Fibroblast of lung (primary cell): Measurements from ENCODE around the gene SEMA6A. TPM values are rescaled to one million over a fixed set of nuclear protein-coding genes. Genes with fewer than 3 reads are reported as not detected.

Experiments used
- DNase-seq, 2 donors: peaks; one replicate each; pipeline versions ENCODE4 v3.0.0 to v3.0.0-alpha.2; 2010; ENCODE audit warnings: low read depth in 2 of 2
- H2AFZ ChIP-seq: 2 replicates; pipeline ENCODE4 v1.5.1; 2012; ENCODE audit warnings: low read length, control low read depth, inconsistent platforms
- H3K27ac ChIP-seq: 2 replicates; pipeline ENCODE4 v1.5.1; 2011; ENCODE audit warnings: low read length, control low read depth; ENCODE audit not compliant: insufficient read depth
- H3K27me3 ChIP-seq: 2 replicates; pipeline ENCODE4 v1.5.1; 2011; ENCODE audit warnings: mild to moderate bottlenecking, low read length; ENCODE audit not compliant: control insufficient read depth, insufficient read depth
- H3K36me3 ChIP-seq: 2 replicates; pipeline ENCODE4 v1.5.1; 2011; ENCODE audit warnings: low read length; ENCODE audit not compliant: control insufficient read depth, insufficient read depth
- H3K4me1 ChIP-seq: 2 replicates; pipeline ENCODE4 v1.5.1; 2011; ENCODE audit warnings: low read length; ENCODE audit not compliant: control insufficient read depth, insufficient read depth; ENCODE audit errors: extremely low read depth
- H3K4me2 ChIP-seq: 2 replicates; pipeline ENCODE4 v1.5.1; 2011; ENCODE audit warnings: low read length, control low read depth; ENCODE audit not compliant: insufficient read depth; ENCODE audit errors: extremely low read depth
- H3K4me3 ChIP-seq, 4 experiments: fragments of 200-600 bp in 1 of 4; sonication (generic) in 1 of 4; replicated peaks in 1 of 4; 2 replicates each; pipeline ENCODE4 v1.5.1; 2011 to 2016; ENCODE audit warnings: low read length in 4 of 4, low read depth in 3 of 4, mild to moderate bottlenecking in 3 of 4, control low read depth in 2 of 4, inconsistent platforms in 1 of 4, mixed read lengths in 1 of 4; ENCODE audit not compliant: insufficient read depth in 1 of 4; ENCODE audit errors: control extremely low read depth in 1 of 4
- H3K79me2 ChIP-seq: 2 replicates; pipeline ENCODE4 v1.5.1; 2012; ENCODE audit warnings: mild to moderate bottlenecking, low read length, inconsistent platforms; ENCODE audit not compliant: control insufficient read depth, insufficient read depth
- H3K9ac ChIP-seq: 2 replicates; pipeline ENCODE4 v1.5.1; 2011; ENCODE audit warnings: mild to moderate bottlenecking, low read length, control low read depth; ENCODE audit not compliant: insufficient read depth
- H3K9me3 ChIP-seq: 2 replicates; pipeline ENCODE4 v1.5.1; 2012; ENCODE audit warnings: low read depth, low read length; ENCODE audit not compliant: control insufficient read depth, insufficient read depth
- H4K20me1 ChIP-seq: 2 replicates; pipeline ENCODE4 v1.5.1; 2011; ENCODE audit warnings: low read length; ENCODE audit not compliant: control insufficient read depth, insufficient read depth; ENCODE audit errors: extremely low read depth
- EZH2 ChIP-seq: IDR thresholded peaks from 2 replicates; pipeline ENCODE4 v1.5.1; 2012; ENCODE audit warnings: low read length, control low read depth, mild to moderate bottlenecking; ENCODE audit errors: missing control alignments
- polyA plus RNA-seq, 2 donors: library from polyadenylated mRNA; depleted of rRNA in 1 of 2; stranded (reverse) in 1 of 2; unstranded in 1 of 2; fragments of >200 nt; gene quantifications; 2 replicates each; pipeline ENCODE4 v1.2.1, GENCODE V29; 2011 to 2012; ENCODE audit warnings: missing spikeins in 1 of 2
- total RNA-seq: library from RNA; depleted of rRNA; stranded (reverse); fragments of >200 nt; gene quantifications from 2 replicates; pipeline ENCODE4 v1.2.1, GENCODE V29; 2014
- TF ChIP-seq, protein P1 (sequence below), 2 donors: IDR thresholded peaks in 1 of 2; conservative IDR thresholded peaks in 1 of 2; 1 replicate in 1 of 2; 2 replicates in 1 of 2; pipeline ENCODE4 v1.5.1; 2011 to 2012; ENCODE audit warnings: low read length in 2 of 2, control low read depth in 1 of 2, inconsistent platforms in 1 of 2, low read depth in 1 of 2, mild to moderate bottlenecking in 1 of 2

Gene SEMA6A
- total and polyA plus RNA-seq, 2 donors (not counting 1 experiment from before 2014, with no cell fraction given), result 0.17 to 0.22 TPM

- Histone ChIP-seq H3K36me3 (no peaks in the 10 kb centered on the region), H3K79me2 (no peaks in the 10 kb centered on the region)
Measured at GRCh38 chr5:116553366-116553765, 21.3 kb downstream of the SEMA6A start.

DNA sequence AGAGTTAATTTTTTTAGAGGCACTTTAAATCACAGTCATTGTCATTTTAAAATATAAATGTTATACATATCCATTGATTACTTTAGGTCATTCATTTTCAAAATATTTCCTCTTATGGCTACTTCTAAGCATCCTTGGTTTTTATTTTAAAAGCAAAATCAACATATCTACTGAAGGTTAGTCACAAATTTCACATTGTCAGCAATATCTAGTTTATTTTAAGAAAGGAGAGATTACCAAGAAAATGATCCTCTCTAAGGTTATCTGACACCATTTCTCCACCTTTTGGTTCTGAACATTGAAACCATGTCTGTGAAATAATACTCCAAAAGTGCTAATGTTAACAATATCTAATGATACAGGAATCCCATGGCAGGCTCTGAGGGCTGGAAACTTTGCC is 24.5 kb downstream of the SEMA6A start:
- no peak overlapping the region for H3K9ac ChIP-seq
- no peaks in the 10 kb centered on the region for H3K9me3 ChIP-seq
- no peak for TF ChIP-seq EZH2
- TF ChIP-seq, protein P1, sequence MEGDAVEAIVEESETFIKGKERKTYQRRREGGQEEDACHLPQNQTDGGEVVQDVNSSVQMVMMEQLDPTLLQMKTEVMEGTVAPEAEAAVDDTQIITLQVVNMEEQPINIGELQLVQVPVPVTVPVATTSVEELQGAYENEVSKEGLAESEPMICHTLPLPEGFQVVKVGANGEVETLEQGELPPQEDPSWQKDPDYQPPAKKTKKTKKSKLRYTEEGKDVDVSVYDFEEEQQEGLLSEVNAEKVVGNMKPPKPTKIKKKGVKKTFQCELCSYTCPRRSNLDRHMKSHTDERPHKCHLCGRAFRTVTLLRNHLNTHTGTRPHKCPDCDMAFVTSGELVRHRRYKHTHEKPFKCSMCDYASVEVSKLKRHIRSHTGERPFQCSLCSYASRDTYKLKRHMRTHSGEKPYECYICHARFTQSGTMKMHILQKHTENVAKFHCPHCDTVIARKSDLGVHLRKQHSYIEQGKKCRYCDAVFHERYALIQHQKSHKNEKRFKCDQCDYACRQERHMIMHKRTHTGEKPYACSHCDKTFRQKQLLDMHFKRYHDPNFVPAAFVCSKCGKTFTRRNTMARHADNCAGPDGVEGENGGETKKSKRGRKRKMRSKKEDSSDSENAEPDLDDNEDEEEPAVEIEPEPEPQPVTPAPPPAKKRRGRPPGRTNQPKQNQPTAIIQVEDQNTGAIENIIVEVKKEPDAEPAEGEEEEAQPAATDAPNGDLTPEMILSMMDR (conservative IDR thresholded peaks at IDR 0.05 in 1 of 2, IDR thresholded peaks at IDR 0.05 in 1 of 2; ENCODE audit: low read depth in 1 of 2, low read length in 2 of 2), result no peak

More at GRCh38 chr5:116553366-116553765, 21.3 kb downstream of the SEMA6A start:
- no peak overlapping the region for H3K27ac ChIP-seq
- no peak overlapping the region for H3K4me3 ChIP-seq
- no peaks in the 10 kb centered on the region for H3K27me3 ChIP-seq
- H3K4me1 ChIP-seq, result no peaks in the 10 kb centered on the region
- H2AFZ ChIP-seq, result no peak overlapping the region
- H3K9ac ChIP-seq, result no peak overlapping the region
- TF ChIP-seq EZH2, result no peak
- no peaks in the 10 kb centered on the region for H3K9me3 ChIP-seq
- H4K20me1 ChIP-seq, result no peaks in the 10 kb centered on the region
- H3K4me2 ChIP-seq, result no peak overlapping the region
- no peak for DNase-seq

GRCh38 chr5:116546743-116547124 is 27.9 kb downstream of the SEMA6A start:
- Histone ChIP-seq H3K79me2 (no peaks in the 10 kb centered on the region), H3K27me3 (no peaks in the 10 kb centered on the region), H3K4me1 (no peaks in the 10 kb centered on the region), H2AFZ (no peak overlapping the region), H3K9ac (no peak overlapping the region), H3K4me2 (no peak overlapping the region), H3K9me3 (no peaks in the 10 kb centered on the region), H3K4me3 (no peak overlapping the region), H3K27ac (no peak overlapping the region), H4K20me1 (no peaks in the 10 kb centered on the region), H3K36me3 (no peaks in the 10 kb centered on the region)
- TF ChIP-seq, protein P1 (conservative IDR thresholded peaks at IDR 0.05 in 1 of 2, IDR thresholded peaks at IDR 0.05 in 1 of 2; ENCODE audit: low read depth in 1 of 2, low read length in 2 of 2), result no peak
- no peak for TF ChIP-seq EZH2
- no peak for DNase-seq

More for the DNA sequence above, 24.5 kb downstream of the SEMA6A start:
- DNase-seq, result no peak
- Histone ChIP-seq H3K4me2 (no peak overlapping the region), H3K27me3 (no peaks in the 10 kb centered on the region), H3K4me1 (no peaks in the 10 kb centered on the region), H2AFZ (no peak overlapping the region), H3K79me2 (no peaks in the 10 kb centered on the region), H3K27ac (no peak overlapping the region), H3K36me3 (no peaks in the 10 kb centered on the region), H4K20me1 (no peaks in the 10 kb centered on the region), H3K4me3 (no peak overlapping the region)
